ENCODE data around the gene APOBEC3C.
"Not testable (repeated sequence)": the region's sequence is repeated elsewhere in the genome, so short reads cannot be mapped to it uniquely, and the experiment has no call there.

Gene APOBEC3C

DNA sequence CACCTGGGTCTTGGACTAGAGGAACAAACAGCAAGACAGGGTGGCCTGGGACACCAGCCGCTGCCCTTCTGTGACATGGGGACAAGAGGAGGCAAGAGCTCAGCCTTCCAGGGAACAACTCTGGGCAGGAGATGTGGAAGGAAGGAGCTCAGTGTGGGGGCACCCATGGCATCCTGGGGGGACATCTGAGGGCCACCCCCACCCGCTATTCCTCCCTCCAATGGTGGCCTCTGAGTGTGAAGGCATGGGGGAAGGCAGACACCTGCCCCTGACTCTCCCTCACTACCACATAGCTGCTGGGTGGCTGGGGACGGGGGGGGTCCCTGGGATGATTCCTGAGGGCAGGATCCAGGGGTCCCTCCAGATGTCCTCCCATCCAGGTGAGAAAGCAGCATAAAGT, 27.4 kb upstream of the APOBEC3C start:
- H3K79me2 ChIP-seq (ENCODE audit: insufficient read depth, low read length): no peaks in the 10 kb centered on the region
- H3K4me3 ChIP-seq (ENCODE audit: insufficient read depth, low read length, poor library complexity, severe bottlenecking): no peak overlapping the region
- no peak for TF ChIP-seq EZH2phosphoT487 (conservative IDR thresholded peaks at IDR 0.05; ENCODE audit: low read length)
- TF ChIP-seq, protein P1, sequence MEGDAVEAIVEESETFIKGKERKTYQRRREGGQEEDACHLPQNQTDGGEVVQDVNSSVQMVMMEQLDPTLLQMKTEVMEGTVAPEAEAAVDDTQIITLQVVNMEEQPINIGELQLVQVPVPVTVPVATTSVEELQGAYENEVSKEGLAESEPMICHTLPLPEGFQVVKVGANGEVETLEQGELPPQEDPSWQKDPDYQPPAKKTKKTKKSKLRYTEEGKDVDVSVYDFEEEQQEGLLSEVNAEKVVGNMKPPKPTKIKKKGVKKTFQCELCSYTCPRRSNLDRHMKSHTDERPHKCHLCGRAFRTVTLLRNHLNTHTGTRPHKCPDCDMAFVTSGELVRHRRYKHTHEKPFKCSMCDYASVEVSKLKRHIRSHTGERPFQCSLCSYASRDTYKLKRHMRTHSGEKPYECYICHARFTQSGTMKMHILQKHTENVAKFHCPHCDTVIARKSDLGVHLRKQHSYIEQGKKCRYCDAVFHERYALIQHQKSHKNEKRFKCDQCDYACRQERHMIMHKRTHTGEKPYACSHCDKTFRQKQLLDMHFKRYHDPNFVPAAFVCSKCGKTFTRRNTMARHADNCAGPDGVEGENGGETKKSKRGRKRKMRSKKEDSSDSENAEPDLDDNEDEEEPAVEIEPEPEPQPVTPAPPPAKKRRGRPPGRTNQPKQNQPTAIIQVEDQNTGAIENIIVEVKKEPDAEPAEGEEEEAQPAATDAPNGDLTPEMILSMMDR (IDR thresholded peaks at IDR 0.05; ENCODE audit: insufficient read depth, low read length, poor library complexity, severe bottlenecking): no peak
- no peaks in the 10 kb centered on the region for H4K20me1 ChIP-seq (ENCODE audit: low read depth, low read length)
- H3K4me2 ChIP-seq (ENCODE audit: low read depth, low read length, poor library complexity, severe bottlenecking): no peak overlapping the region
- no peak overlapping the region for H3K27ac ChIP-seq (ENCODE audit: low read depth, low read length)
- no peaks in the 10 kb centered on the region for H3K27me3 ChIP-seq (ENCODE audit: low read length)
- H3K9me3 ChIP-seq (ENCODE audit: insufficient read depth, low read length): no peaks in the 10 kb centered on the region; the same call in 1 of the 2 replicates
- H2AFZ ChIP-seq (ENCODE audit: low read depth, low read length, severe bottlenecking): no peak overlapping the region
- H3K9me2 ChIP-seq (replicated peaks; ENCODE audit: insufficient read depth, low read length): no peaks in the 10 kb centered on the region
- peaks cover 10% of the 10 kb centered on the region; the same call in 1 of the 2 replicates for H3F3A ChIP-seq (ENCODE audit: insufficient read depth)
- no peaks in the 10 kb centered on the region for H3K36me3 ChIP-seq (ENCODE audit: low read length)
- H3K9ac ChIP-seq (ENCODE audit: low read length): no peak overlapping the region

DNA sequence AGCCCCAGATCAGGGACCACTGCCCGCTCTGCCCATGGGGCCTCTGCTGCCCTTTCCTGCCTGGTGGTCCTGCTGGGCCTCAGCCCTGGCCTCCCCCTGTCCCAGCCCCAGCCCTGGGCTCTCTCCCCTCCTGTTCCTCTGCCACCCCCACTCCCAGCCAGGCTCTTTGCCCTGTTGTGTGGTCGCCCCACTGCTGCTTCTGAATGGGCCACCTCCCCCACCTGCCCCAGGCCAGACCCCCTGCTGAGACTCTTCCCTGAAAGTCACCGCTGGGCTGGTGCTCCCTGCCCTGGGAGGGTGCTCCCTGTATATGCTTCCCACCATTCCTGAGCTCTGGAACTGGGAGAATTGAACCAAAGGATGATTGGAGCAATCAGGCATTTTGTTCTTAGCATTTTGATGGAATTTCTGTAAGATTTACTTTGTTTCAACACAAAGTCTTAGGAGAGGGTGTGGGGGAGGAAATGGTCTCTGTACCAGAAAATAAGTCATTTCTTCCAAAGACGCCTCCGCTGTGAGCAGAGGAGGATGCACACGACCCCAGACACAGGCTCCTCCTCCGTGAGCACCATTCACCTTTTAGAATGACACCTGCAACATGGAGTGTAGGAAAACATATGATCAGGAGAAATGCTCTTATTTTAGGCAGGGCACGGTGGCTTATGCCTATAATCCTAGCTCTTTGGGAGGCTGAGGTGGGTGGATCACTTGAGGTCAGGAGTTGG, 26.7 kb upstream of the APOBEC3C start:
- Histone ChIP-seq H3F3A (ENCODE audit: insufficient read depth) (peaks cover 10% of the 10 kb centered on the region; the same call in 1 of the 2 replicates), H3K4me2 (ENCODE audit: low read depth, low read length, poor library complexity, severe bottlenecking) (no peak overlapping the region), H3K79me2 (ENCODE audit: insufficient read depth, low read length) (no peaks in the 10 kb centered on the region), H4K20me1 (ENCODE audit: low read depth, low read length) (no peaks in the 10 kb centered on the region), H3K27ac (ENCODE audit: low read depth, low read length) (no peak overlapping the region), H3K36me3 (ENCODE audit: low read length) (no peaks in the 10 kb centered on the region), H3K9me2 (replicated peaks; ENCODE audit: insufficient read depth, low read length) (no peaks in the 10 kb centered on the region), H3K9ac (ENCODE audit: low read length) (no peak overlapping the region), H3K27me3 (ENCODE audit: low read length) (no peaks in the 10 kb centered on the region), H2AFZ (ENCODE audit: low read depth, low read length, severe bottlenecking) (no peak overlapping the region), H3K9me3 (ENCODE audit: insufficient read depth, low read length) (no peaks in the 10 kb centered on the region; the same call in 1 of the 2 replicates), H3K4me3 (ENCODE audit: insufficient read depth, low read length, poor library complexity, severe bottlenecking) (no peak overlapping the region)
- TF ChIP-seq, protein P1 (IDR thresholded peaks at IDR 0.05; ENCODE audit: insufficient read depth, low read length, poor library complexity, severe bottlenecking): no peak
- TF ChIP-seq EZH2phosphoT487 (conservative IDR thresholded peaks at IDR 0.05; ENCODE audit: low read length): no peak

GRCh38 chr22:38989466-38989865, 24.6 kb upstream of the APOBEC3C start:
- Histone ChIP-seq H2AFZ (ENCODE audit: low read depth, low read length, severe bottlenecking) (no peak overlapping the region), H3K9ac (ENCODE audit: low read length) (no peak overlapping the region), H3K4me2 (ENCODE audit: low read depth, low read length, poor library complexity, severe bottlenecking) (no peak overlapping the region), H4K20me1 (ENCODE audit: low read depth, low read length) (no peaks in the 10 kb centered on the region), H3K27ac (ENCODE audit: low read depth, low read length) (no peak overlapping the region), H3K9me3 (ENCODE audit: insufficient read depth, low read length) (no peaks in the 10 kb centered on the region), H3K9me2 (replicated peaks; ENCODE audit: insufficient read depth, low read length) (no peaks in the 10 kb centered on the region), H3F3A (ENCODE audit: insufficient read depth) (peaks cover 6% of the 10 kb centered on the region; the same call in 1 of the 2 replicates), H3K27me3 (ENCODE audit: low read length) (no peaks in the 10 kb centered on the region), H3K36me3 (ENCODE audit: low read length) (no peaks in the 10 kb centered on the region), H3K79me2 (ENCODE audit: insufficient read depth, low read length) (no peaks in the 10 kb centered on the region), H3K4me3 (ENCODE audit: insufficient read depth, low read length, poor library complexity, severe bottlenecking) (no peak overlapping the region)
- TF ChIP-seq EZH2phosphoT487 (conservative IDR thresholded peaks at IDR 0.05; ENCODE audit: low read length): no peak
- TF ChIP-seq, protein P1 (IDR thresholded peaks at IDR 0.05; ENCODE audit: insufficient read depth, low read length, poor library complexity, severe bottlenecking): no peak

- H4K20me1 ChIP-seq (ENCODE audit: low read depth, low read length); H3K4me2 ChIP-seq (ENCODE audit: low read depth, low read length, poor library complexity, severe bottlenecking); H3K27ac ChIP-seq (ENCODE audit: low read depth, low read length); H3F3A ChIP-seq (ENCODE audit: insufficient read depth); H3K9me2 ChIP-seq (replicated peaks; ENCODE audit: insufficient read depth, low read length); H3K9me3 ChIP-seq (ENCODE audit: insufficient read depth, low read length); H2AFZ ChIP-seq (ENCODE audit: low read depth, low read length, severe bottlenecking); H3K36me3 ChIP-seq (ENCODE audit: low read length); H3K79me2 ChIP-seq (ENCODE audit: insufficient read depth, low read length); H3K27me3 ChIP-seq (ENCODE audit: low read length); H3K4me3 ChIP-seq (ENCODE audit: insufficient read depth, low read length, poor library complexity, severe bottlenecking); H3K9ac ChIP-seq (ENCODE audit: low read length): not testable (repeated sequence)
Measured at GRCh38 chr22:38992871-38993371, 21.1 kb upstream of the APOBEC3C start.
